ENCODE data around the gene SARDH.
"Not testable (repeated sequence)": the region's sequence is repeated elsewhere in the genome, so short reads cannot be mapped to it uniquely, and the experiment has no call there.

SARDH gene

DNA sequence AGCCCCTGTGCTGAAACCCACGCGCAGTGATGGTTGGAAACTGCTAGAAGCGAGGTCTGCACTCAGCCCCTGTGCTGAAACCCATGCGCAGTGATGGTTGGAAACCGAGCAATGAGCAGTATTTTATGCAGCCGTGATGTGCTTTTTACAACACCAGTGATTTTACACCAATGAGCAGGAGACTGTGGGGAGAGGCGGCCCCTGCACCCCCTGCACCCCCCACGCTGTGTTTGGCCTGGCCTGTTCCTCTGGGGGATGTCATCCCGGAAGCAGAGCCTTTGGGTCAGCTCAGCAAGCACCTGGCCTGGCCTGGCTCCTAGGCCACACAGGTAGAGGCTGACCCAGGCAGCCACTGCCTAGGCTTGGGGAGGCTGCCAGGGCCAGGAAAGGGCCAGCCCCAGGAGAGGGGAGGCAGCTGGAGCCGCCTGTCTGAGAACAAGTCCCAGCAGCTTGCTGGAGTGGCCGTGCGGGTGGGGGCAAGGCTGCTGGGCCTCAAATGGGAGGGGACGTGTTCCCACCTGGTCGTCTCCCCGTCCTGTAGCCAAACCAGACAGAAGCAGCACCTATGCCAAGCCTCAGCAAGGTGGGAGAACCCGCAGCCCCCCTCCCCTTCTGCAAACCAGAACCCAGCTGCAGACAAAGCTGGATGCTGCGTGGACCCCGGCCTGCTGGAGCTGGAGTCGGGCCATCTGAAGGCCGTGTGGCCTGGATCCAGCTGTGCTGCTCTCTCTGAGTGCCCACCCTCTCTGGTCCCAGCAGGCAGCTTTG is 55.1 kb downstream of the SARDH start:
- no peak for DNase-seq

DNA sequence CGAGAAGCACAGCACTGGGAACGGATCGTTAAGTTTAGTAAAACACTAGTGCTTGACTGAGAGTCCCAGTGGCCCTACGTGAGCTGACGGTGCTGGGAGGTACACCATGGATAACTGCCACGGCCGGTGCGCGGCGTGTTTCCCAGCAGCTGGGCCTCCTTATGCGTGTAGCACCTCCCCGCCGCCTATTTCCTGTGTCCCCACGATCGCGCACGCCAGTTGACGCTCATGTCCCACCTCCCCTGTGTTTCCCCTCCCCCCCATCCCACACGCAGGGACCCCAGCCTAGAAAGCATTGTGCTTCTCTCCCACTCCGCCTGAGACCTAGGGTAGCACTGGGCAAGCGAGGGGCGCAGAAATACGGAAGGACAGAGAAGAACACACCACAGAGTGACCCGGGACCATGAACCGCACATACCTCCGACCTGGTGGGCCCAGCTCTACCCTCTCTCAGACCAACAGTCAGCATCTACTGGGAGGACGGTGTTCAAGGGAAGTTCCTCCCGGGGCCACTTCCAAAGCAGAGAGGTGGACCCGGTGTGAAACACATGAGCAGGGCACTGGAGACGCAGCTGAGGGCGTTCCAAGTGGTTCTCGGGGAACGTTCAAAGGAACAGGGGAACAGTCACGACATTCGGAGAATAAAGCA is 56.4 kb downstream of the SARDH start:
- DNase-seq, result no peak

DNA sequence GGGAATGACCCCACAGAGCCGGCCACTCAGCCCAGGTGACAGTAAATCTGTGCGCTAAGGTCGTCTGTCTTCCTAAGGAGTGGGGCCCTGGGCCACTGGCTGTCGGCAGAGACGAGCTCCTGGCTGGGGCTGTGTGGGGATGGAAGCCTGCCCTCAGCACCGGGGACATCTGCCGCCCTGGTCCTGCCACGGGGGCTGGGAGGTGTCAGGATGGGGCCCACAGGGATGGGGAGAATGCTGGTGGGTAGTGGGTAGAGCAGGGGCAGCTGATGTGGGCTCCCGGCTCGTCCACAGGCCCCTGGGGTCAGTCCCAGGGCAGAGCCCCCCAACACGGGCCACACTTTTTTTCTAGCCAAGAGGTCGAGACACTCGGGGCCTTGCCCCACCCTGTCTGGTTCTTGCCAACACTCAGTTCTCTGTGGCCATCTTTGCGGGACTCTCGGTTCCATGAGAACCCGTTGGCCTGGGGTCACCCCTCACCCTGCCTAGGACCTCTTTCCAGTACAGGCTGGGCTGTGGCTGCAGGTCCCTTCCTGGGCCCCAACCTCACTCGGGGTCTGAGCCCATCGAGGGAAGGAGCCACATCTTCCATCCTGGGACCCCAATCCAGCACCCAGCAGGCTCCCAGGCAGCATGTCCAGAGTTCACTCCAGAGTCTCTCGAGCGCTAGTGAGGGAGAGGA is 57.0 kb downstream of the SARDH start:
- no peak for DNase-seq

DNA sequence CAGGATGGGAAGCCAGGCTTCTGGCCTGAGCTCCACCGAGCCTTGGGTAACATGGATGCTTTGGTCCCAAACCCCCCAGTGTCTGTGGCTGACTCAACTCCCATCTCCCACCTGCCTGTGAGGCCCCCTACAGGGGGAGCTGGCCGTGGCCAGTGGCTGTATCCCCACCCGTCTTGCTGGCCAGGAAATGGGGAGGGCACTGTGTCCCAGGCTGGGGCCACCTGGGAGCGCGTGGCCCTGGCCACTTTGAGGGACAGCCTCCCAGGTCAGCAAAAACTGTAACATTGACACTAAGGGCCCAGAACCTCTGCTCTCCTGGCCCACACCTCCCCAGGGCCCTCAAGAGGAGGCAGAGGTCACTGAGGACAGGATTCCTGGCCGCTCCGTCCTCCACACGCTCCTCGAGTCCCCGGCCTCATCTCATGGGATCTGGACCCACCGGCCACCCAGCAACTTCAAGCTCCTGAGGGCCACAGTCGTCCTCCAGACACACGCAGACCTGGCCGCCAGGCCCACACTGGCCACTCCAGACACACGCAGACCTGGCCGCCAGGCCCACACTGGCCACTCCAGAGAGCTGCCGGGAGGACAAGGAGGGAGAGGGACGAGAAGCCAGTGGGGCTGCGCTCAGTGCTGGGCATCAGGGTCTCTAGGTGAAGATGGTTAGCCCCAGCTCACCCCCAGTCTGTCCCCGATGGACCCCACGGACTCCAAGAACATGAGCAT is 57.7 kb downstream of the SARDH start:
- DNase-seq, result no peak

DNA sequence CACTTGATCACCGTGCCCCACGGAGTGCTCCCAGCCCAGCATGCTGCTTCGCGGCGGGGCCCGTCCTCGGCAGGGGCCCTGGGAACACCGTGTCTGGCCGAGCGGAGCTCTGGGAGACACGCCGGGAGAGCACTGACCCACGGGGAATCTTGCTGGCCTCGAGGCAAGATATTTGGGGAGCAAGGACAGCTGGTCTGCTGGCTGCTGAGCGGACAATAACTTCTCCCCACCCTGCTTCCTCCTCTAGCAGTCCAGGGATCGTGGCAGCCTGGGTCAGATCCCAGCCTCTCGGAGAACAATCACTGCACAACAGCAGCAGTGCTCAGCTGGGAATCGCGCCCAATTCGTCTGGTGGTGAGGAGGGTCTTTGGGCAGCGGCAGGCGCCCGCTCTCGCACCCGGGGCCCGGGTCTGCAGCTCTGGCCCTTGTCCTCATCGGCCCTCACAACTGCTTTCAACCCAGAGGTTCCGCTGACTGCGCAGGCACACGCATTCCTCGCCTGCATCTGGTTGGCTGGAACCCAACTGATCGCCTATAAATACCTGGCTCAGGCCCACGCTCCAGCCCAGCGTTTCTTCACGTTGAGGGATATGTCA is 58.6 kb downstream of the SARDH start:
- DNase-seq, result no peak

DNA sequence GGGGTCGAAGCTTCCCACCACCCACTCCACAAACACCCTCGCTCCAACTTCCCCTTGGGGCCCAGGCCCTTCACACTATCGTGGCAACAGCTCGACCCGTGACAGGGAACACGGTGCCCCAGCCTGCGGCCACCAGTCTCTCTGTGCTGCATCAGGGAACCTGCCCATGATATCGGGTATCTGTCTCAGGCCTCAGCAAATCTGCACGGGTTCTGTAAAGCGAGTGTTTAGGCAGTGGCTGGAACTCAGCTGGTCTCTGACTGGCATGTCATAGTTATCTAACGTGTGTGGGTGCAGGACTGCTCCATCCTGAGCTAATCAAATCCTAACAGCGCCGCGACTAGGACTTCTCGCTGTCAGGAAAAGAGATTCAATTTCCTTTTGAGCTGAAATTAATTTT is 59.1 kb downstream of the SARDH start:
- DNase-seq, result no peak

DNA sequence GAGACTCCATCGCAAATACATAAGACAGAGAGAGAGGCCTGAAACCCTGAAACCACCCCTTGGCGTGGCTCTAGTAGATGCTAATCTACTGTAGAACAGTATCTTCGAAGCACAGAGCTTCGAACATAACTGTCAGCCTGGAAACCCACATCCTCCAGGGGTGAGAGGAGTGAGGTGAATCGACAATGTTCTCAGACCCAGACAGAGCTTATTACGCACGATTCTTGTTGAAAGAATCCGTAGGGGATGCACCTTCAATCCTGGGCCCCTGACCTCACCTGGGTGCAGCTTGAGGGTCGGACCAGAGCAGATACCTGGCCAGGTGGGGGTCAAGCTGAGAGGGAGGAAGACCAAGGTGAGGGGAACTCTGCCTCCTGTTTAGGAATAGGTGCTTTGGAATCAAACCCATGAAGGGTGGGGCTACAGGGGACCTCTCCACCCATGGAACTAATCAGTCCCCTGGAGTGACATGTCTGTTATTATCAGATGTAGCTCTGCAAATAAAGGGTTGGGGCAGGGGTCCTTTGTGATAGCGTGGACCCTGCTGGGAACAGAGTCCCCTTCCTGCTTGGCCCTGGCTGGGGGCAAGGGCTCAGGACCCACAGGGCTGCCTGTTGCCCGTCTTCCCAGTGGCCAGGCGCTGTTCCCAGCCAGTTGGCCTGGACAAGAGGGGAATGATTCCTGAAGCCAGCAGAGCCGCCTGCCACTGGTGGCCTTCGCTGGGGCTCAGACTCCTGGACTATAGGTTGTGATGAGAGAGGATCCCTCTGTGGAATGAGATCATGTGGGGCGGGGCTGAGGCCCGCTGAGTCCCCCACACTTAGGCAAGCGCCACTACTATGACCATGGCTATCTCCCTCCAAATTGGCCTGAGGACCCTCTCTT is 60.8 kb downstream of the SARDH start:
- DNase-seq, result no peak

DNA sequence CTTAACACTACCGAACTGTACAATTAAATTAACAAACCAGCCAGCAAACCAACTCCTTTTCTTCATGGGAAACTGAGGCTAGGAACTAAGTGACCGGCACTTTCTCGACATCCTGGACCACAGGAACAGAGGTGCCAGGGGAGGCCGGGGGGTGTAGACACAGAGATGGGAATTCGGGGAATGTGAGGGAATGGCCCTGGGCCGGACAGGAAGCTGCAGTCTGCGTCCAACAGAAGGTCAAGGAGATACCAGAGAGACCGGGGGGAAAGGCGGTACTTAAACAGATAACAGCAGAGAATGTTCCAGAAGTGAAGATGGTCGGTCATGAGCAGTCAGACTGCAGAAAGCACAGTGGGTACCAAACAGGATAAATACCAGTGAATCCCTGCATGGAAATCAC is 61.7 kb downstream of the SARDH start:
- DNase-seq, result no peak

DNA sequence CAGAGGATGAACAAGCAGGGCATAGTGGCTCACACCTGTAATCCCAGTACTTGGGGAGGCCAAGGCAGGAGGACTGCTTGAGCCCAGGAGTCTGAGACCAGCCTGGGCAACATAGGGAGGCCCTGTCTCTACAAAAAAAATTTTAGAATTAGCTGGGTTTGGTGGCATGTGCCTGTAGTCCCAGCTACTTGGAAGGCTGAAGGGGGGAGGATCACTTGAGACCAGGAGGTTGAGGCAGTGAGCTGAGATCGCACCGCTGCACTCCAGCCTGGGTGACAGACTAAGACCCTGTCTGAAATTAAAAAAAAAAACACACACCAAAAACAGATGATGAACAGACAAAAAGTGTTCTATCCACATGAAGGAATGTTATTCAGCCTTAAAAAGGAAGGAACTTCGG is 62.4 kb downstream of the SARDH start:
- DNase-seq, result not testable (repeated sequence)

DNA sequence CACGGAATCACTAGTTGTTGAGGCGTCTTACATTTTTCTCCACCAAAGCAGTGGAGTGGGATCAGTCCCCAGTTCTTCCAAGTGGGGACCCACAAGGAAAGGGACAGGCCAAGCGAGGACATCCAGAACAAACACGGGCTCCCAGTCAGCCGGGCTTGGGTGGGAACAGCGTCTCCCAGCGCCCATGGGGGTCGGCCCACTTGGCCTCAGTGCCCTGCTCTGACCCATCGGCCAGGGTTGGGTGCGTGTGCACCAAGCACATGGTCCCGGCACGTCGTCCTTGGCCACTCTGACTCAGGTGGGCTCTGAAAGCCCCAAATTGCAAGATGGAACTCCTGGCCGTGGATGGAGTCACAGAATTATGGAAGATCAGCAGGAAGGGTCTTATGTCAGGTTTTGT is 64.1 kb downstream of the SARDH start:
- no peak for DNase-seq

DNA sequence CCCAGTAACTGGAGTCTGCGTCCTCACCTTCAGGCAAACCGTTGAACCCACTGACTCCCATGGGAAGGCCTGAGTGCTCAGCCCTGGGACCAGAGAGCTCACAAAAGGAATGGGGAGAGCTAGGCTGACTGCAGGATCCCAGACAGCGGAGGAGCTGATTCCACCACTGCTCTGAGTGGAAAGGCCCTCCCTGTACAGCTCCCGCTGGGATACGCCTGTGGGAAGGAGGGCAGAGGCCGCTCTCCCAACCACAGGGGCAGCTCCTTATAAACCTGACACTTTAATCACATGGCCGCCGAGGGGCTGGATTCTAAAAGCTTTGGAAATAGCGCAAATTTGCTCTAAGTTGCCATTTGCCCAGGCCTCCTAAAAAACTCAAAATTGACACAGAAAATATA is 64.9 kb downstream of the SARDH start:
- no peak for DNase-seq

DNA sequence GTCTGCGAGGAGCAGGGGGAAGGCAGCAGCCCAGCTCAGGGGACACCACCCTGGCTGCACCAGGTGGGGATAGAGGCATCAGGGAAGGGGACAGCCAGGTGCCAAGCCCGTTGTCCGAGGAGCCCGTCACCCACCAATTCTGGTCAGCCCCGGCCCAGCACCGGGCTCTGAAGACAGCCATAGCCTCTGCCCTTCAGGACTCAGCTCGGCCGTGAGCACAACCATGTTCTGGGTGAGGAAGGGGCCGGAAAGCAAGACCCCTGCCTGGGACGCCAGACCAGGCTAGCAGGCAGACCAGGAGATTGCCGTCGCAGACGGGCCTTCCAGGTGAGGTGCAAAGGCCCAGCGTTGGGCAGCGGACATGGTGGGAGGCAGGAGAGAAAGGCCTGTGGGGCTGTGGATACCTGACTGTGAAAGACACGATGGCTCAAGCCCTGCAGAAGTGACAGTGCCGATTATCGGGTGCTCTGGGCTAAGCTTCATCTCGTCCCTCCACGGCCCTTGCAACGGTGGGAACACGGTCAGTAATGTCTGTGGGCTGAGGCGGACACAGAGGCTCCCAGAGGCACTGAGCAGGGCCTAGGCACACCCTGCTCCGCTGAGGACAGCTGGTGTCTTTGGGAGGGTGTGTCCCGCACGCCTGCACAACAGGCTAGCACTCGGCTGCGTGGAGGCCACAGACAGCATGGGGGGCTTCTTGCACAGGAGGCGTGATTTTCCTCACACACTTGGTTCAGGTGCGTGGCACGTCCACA is 65.5 kb downstream of the SARDH start:
- no peak for DNase-seq

DNA sequence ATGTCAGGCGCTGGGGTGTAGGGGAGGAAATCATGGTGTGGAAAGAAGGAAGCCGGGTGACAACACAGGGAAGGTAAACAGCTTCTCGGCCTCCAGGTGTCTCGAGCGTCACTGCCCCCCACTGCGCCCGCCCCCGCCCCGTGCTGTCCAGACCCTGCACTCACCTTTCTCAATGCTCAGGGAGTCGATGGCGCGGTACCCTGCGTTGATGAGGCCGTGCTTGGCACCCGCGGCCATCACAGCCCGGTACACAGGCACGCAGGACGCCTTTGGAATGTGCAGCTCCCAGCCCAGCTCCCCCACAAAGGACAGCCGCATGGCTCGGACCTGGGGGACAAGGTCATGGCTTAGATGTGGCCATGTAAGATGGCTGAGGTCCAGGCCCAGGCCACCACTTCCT is 66.8 kb downstream of the SARDH start:
- no peak for DNase-seq

DNA sequence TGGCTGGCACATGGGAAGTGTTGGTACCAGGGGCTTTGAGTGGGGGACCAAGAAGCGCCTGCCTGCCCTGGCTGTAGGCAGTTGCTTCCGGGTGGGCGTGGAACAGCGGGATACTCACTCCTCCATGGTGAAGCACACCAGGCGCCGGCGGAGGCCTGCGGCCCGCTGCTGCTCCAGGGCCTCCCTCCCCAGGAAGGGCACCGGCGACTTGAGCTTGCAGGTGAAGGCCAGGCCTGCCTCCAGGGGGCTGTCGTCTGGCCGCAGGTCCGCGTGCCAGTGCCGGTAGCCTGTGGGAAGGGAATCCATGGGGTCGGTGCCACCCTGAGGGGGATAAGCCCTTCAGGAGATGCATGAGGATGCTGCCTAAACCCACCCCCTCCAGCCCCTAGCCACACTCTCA is 67.7 kb downstream of the SARDH start:
- DNase-seq, result no peak

DNA sequence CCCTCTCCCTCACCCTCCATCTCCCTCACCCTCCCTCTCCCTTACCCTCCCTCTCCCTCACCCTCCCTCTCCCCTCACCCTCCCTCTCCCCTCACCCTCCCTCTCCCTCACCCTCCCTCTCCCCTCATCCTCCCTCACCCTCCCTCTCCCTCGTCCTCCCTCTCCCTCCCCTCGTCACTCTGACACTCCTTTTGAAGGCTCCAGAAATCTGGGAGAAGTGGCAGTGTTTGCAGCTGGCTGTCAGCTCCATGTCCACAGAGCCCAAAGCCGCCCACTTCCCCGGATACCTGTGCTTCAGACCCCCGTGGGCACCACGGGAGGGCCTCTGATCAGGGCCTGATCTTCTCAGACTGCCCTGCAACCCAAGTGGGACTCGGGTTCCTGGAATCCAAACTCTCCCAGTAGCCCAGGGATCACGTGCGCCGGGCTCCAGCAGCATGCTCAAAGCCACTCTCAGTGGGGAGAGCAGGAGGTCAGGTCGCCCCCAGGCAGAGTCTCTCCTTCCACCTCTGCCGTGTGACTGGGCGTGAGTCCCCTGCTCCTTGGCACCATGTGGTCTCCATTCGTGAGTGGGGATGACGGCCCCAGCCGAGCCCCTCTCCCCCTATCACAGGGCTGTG is 68.9 kb downstream of the SARDH start:
- no peak for DNase-seq

DNA sequence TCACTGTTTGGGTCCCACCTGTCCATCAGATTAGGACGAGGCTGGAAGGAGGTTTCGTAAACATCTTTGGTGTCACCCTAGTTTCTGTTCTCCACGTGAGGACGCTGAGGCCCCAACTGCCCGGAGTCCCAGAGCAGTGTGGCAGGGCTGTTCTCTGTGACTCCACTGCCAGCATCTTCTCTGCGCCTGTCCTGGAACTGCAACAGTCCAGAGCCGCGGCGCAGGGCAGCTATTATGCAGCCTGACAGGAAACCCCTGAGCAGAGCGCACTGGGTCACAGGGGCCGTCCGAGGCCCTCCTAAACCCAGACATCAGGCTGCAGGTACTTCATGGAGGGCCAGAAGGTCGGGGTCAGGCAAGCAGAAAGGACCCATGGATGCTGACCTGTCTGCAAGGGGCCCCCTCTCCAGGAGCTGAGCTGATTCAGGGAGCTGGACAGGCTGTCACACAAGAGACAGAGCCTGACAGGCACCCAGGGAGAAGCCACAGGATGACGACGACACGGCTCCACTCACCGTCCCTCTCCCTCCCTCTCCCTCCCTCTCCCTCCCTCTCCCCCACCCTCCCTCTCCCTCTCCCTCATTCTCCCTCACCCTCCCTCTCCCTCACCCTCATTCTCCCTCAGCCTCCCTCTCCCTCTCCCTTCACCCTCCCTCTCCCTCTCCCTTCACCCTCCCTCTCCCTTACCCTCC is 70.2 kb downstream of the SARDH start:
- DNase-seq, result no peak

DNA sequence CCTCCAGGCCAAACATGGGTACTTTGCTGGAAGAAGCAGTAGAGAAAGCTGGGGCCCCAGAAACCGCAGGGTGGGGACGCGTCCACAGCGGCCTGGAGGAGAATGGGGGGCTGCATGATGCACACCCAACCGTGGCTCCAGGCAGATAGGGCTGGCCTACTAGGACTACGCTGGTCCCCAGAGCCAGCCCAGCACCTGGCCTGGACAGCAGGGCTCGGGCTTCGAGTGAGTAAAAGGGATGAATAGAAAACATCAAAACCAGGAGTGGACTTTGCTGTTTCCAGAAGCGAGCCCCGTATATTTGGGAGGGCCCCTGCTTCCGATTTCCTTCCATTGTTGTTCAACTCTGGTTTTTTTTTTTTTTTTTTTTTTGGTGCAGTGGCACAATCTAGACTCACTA is 71.3 kb downstream of the SARDH start:
- DNase-seq, result no peak

DNA sequence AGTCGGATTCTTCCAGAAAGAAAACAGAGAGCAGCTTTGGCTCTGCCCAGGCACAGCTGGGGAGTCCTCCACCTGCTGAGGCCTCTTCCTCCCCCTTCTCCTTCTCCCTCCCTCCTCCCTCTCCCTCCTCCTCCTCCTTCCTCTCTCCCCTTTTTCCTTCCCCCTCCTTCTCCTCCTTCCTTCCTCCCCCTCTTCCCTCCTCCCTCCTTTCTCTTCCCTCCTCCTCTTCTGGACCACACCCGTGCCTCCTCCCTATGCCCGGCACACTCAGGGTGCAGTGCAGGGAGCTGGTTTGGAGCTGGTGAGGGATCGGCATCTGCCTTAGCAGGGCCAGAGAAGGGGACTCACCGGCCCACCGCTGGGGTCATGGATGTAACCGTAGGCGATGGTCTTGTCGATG is 71.8 kb downstream of the SARDH start:
- DNase-seq, result no peak

DNA sequence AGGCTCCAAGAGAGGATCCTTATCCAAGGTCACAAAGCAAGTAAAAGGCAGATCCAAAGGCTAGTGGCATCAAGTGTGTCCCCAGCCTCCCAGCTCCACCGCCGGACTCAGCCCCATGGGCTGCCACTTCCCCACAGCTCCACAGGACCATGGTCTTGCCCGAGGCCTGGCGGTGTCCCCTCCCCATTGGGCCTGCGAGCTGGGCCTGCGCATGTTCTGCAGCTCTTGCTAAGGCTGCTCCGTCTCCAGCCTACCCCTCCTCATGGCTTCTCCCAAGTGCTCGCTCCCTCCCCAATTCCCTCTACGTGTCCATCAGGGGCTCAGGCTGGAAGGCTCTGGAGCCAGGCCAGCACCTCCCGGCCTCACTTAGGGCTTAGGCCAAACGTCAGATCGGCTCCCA is 72.6 kb downstream of the SARDH start:
- DNase-seq, result no peak

DNA sequence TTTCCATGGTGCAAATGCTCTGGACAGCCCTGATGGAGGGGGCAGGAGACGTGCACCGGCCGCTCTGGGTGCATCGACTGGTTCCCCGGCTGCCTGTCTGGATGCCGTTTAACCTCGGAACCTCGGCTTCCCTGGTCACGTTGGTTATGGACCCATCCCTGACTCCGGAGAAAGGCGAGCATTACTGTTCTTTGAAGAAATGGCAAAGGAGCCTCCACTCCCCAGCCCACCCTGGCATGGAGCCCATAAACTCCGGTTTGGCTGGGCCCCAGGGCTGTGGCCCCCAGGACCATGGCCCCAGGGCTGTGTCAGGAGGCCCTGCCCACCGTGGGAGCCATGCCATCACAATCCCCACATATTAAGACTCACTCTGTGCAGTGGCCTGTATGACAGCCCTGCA is 73.1 kb downstream of the SARDH start:
- no peak for DNase-seq
